NB4 (cell line): Measurements from ENCODE around the gene SSNA1.

Source experiments
- DNase-seq: peaks from one replicate; pipeline ENCODE4 v3.0.0; 2010; ENCODE audit warnings: low read depth
- H3K4me3 ChIP-seq: one replicate; pipeline ENCODE4 v1.5.1; 2011; ENCODE audit warnings: mild to moderate bottlenecking, low read depth, low read length, moderate library complexity
- CTCF ChIP-seq: IDR thresholded peaks from one replicate; pipeline ENCODE4 v1.5.1; 2012; ENCODE audit warnings: low read depth, low read length
- MYC ChIP-seq: IDR thresholded peaks from 2 replicates; pipeline ENCODE4 v1.6.1; 2011; ENCODE audit warnings: low read depth, low read length
- POLR2A ChIP-seq: IDR thresholded peaks from 2 replicates; pipeline ENCODE4 v1.6.1; 2011; ENCODE audit warnings: mild to moderate bottlenecking; ENCODE audit not compliant: insufficient read length; ENCODE audit errors: extremely low read depth
- TF ChIP-seq, protein P1 (sequence below): IDR thresholded peaks from 2 replicates; pipeline ENCODE4 v1.6.1; 2011; ENCODE audit warnings: low read depth, low read length

Gene SSNA1

DNA sequence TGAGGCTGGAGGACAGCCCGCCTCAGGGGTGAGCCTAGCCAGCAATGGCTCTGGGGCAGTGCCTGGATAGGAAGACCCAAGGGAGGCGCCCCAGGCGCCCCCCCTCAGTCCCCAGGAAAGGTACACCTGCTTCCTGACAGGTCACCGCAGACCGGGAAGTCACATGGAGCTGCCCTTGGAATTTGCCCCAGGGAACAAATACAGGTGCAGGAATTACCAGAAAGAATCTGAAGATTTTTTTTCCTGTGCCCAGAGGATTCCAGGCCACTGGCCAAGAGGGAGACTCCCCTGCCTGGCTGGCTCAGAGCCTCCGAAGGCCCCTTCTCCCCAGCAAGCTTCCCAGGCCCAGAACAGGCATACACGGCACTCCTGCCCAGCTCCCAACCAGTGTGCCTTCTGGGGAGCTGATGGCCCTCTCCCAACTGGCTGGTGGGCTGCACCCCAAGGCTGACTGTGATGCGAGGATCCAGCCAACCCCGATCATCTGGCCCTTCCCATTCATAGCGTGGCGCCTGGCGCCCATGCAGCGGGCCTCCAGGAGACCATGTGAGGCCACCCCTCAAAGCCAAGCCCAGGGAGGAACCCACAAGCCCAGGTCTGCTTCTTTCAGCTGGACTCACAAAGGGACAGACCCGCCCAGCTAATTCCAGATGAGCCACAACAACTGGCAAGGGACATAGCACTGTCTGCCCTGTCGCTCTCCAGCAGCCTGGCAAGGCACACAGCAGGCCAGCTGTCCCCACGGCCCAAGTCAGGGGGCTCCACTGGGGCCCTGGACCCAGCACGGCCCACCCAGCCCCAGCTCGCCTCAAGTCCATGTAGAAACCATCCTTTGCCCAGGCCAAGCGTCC lies 9.8 kb downstream of the SSNA1 start:
- TF ChIP-seq, protein P1, sequence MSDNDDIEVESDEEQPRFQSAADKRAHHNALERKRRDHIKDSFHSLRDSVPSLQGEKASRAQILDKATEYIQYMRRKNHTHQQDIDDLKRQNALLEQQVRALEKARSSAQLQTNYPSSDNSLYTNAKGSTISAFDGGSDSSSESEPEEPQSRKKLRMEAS, result no peak
- TF ChIP-seq CTCF, result no peak
- no peak for TF ChIP-seq POLR2A
- no peak for TF ChIP-seq MYC
- no peak overlapping the region for H3K4me3 ChIP-seq

GRCh38 chr9:137198902-137199283 lies 10.4 kb downstream of the SSNA1 start:
- H3K4me3 ChIP-seq, result no peak overlapping the region
- TF ChIP-seq, protein P1, result no peak
- TF ChIP-seq POLR2A, result no peak
- TF ChIP-seq MYC, result no peak
- TF ChIP-seq CTCF, result no peak
- no peak for DNase-seq

More for the DNA sequence above, 9.8 kb downstream of the SSNA1 start:
- DNase-seq, result no peak

- no peak for TF ChIP-seq MYC
- TF ChIP-seq POLR2A, result no peak
- TF ChIP-seq CTCF, result no peak
- TF ChIP-seq, protein P1, result no peak
- DNase-seq, result no peak
- no peak overlapping the region for H3K4me3 ChIP-seq
Measured at GRCh38 chr9:137199411-137200121, 11.1 kb downstream of the SSNA1 start.

GRCh38 chr9:137200311-137201204 lies 12.1 kb downstream of the SSNA1 start, which contains the start of gene TPRN:
TSS of gene TPRN (minus strand) at chr9:137200741. CDS start at chr9:137200711, 30 bp downstream.
- peak; percentile 68; the same call in 1 of the 2 replicates for TF ChIP-seq MYC
- no peak for TF ChIP-seq CTCF
- TF ChIP-seq, protein P1, result peak; percentile 41
- TF ChIP-seq POLR2A, result peak; percentile 80
- H3K4me3 ChIP-seq, result peak within 1 kb of the TSS; percentile 57
- DNase-seq, result peak; percentile 100

DNA sequence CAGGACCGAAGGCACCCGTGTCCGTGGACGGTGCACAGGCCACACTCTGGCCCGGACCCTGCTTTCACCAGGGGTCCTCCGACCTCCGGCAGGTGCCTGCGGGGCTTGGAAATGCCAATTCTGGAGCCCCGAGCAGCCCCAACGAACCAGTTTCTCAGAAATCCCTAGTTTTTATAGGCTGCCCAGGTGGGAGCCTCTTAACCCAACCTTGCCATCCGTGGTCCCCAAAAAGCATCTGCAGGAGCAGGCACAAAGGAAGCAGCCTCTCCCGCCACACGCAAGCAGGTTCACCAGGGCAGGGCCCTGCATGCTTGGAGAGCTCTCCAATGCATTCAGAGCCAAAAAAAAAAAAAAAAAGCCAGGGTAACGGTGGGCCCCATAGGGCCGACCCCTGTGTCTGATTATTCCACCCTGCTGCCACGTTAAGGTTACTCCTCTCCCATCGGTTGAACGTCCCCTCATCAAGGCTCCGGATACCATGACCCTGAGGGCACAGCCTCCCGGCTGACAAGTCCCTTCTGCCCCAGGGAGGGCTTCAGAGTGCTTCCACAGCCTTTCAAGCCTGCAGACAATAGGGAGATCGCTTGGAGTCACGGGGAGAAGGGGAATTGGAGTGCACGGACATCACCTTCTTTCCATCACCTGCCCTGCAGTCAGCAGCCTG lies 12.9 kb downstream of the SSNA1 start:
- H3K4me3 ChIP-seq, result peak overlapping the region; percentile 57
- TF ChIP-seq, protein P1, result no peak
- TF ChIP-seq CTCF (no peak), POLR2A (no peak), MYC (no peak)
- no peak for DNase-seq
